Astrocyte of the spinal cord (primary cell): ENCODE data around the gene CEP20.

Experiments
- DNase-seq: peaks from one replicate; pipeline ENCODE4 v3.0.0; 2011; ENCODE audit warnings: low read depth, low spot score
- H3K4me3 ChIP-seq: 2 replicates; pipeline ENCODE4 v1.5.1; 2011; ENCODE audit warnings: low read depth, mild to moderate bottlenecking, low read length, moderate library complexity
- CTCF ChIP-seq: IDR thresholded peaks from 2 replicates; pipeline ENCODE4 v1.5.1; 2012; ENCODE audit warnings: low read depth, mild to moderate bottlenecking, low read length, inconsistent platforms
- in situ Hi-C: cut with HindIII; loops from 2 replicates; pipeline ENCODE4 v1.10.0; 2017; ENCODE audit warnings: low sequenced_read_pairs

CEP20 gene

GRCh38 chr16:15911198-15911597, 22.8 kb upstream of the CEP20 start:
- H3K4me3 ChIP-seq: no peak overlapping the region
- no peak for TF ChIP-seq CTCF
- in situ Hi-C loops: no loop called here
- no peak for DNase-seq

GRCh38 chr16:15907863-15908478, 19.6 kb upstream of the CEP20 start:
- in situ Hi-C loops: no loop called here
- DNase-seq: peak; percentile 13
- H3K4me3 ChIP-seq: no peak overlapping the region
- TF ChIP-seq CTCF: no peak

GRCh38 chr16:15906439-15906838, 18.0 kb upstream of the CEP20 start:
- in situ Hi-C loops: no loop called here
- no peak overlapping the region for H3K4me3 ChIP-seq
- TF ChIP-seq CTCF: no peak
- no peak for DNase-seq

- no peak for DNase-seq
- H3K4me3 ChIP-seq: no peak overlapping the region
- no peak for TF ChIP-seq CTCF
- in situ Hi-C loops: no loop called here
These were observed 15.6 kb upstream of the CEP20 start for GRCh38 chr16:15903960-15904359.

- no peak for DNase-seq
- no peak overlapping the region for H3K4me3 ChIP-seq
- no peak for TF ChIP-seq CTCF
- in situ Hi-C loops: no loop called here
These were observed 12.6 kb upstream of the CEP20 start for GRCh38 chr16:15900901-15901500.

- DNase-seq: no peak
- in situ Hi-C loops: no loop called here
- no peak overlapping the region for H3K4me3 ChIP-seq
- TF ChIP-seq CTCF: no peak
These were observed 12.0 kb upstream of the CEP20 start for GRCh38 chr16:15900357-15900756.
